Gastrocnemius medialis (tissue), 4 donors: ENCODE results near the gene CTSS.

ENCODE experiments used
- POLR2A ChIP-seq, 2 donors: fragments of 450-650 bp; IDR thresholded peaks; one replicate each; pipeline ENCODE4 v1.6.1; 2017; ENCODE audit warnings: antibody characterized with exemption in 2 of 2, mild to moderate bottlenecking in 2 of 2, moderate library complexity in 2 of 2
- TF ChIP-seq, protein P1 (sequence below), 5 experiments: fragments of 450-650 bp in 3 of 5; fragments of 200-600 bp in 2 of 5; sonication (generic) in 2 of 5; IDR thresholded peaks in 4 of 5; conservative IDR thresholded peaks in 1 of 5; 1 replicate in 4 of 5; 2 replicates in 1 of 5; pipeline ENCODE4 v1.5.1; 2016 to 2019; ENCODE audit warnings: antibody characterized with exemption in 5 of 5, mild to moderate bottlenecking in 3 of 5, moderate library complexity in 3 of 5

DNA sequence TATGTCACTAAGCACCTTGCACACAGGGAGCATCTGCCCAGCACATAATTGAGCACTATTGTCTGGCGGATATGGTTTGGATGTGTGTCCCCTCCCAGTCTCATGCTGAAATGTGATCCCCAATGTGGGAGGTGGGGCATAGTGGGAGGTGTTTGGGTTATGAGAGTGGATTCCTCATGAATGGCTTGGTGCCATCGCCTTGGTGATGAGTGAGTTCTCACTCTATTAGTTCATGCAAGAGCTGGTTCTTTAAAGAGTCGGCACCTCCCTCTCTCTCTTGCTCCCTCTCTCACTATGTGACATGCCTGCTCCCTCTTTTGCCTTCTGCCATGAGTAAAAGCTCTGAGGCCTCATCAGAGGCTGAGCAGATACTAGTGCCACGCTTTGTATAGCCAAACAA, 32.9 kb upstream of the CTSS start:
- TF ChIP-seq, protein P1, sequence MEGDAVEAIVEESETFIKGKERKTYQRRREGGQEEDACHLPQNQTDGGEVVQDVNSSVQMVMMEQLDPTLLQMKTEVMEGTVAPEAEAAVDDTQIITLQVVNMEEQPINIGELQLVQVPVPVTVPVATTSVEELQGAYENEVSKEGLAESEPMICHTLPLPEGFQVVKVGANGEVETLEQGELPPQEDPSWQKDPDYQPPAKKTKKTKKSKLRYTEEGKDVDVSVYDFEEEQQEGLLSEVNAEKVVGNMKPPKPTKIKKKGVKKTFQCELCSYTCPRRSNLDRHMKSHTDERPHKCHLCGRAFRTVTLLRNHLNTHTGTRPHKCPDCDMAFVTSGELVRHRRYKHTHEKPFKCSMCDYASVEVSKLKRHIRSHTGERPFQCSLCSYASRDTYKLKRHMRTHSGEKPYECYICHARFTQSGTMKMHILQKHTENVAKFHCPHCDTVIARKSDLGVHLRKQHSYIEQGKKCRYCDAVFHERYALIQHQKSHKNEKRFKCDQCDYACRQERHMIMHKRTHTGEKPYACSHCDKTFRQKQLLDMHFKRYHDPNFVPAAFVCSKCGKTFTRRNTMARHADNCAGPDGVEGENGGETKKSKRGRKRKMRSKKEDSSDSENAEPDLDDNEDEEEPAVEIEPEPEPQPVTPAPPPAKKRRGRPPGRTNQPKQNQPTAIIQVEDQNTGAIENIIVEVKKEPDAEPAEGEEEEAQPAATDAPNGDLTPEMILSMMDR (IDR thresholded peaks at IDR 0.05 in 4 of 5, conservative IDR thresholded peaks at IDR 0.05 in 1 of 5): no peak
- TF ChIP-seq POLR2A (IDR thresholded peaks at IDR 0.05): no peak
